Kidney epithelial cell (primary cell): Measurements from ENCODE around the gene KRT71. TPM values are rescaled to one million over a fixed set of nuclear protein-coding genes. Genes with fewer than 3 reads are reported as not detected.
"Not testable (repeated sequence)": the region's sequence is repeated elsewhere in the genome, so short reads cannot be mapped to it uniquely, and the experiment has no call there.

Experiments
- DNase-seq: peaks from one replicate; pipeline ENCODE4 v3.0.0-alpha.2; 2010; ENCODE audit warnings: low read depth
- H3K27me3 ChIP-seq: 2 replicates; pipeline ENCODE4 v1.6.0; 2011; ENCODE audit warnings: low read length; ENCODE audit not compliant: control insufficient read depth, insufficient read depth
- H3K36me3 ChIP-seq: 2 replicates; pipeline ENCODE4 v1.5.1; 2011; ENCODE audit warnings: low read length; ENCODE audit not compliant: control insufficient read depth, insufficient read depth
- H3K4me3 ChIP-seq: 2 replicates; pipeline ENCODE4 v1.5.1; 2011; ENCODE audit warnings: low read depth, mild to moderate bottlenecking, control low read depth, low read length
- CTCF ChIP-seq: IDR thresholded peaks from 2 replicates; pipeline ENCODE4 v1.5.1; 2011; ENCODE audit warnings: mild to moderate bottlenecking, moderate library complexity, low read length, control low read depth, inconsistent platforms; ENCODE audit not compliant: insufficient read depth, poor library complexity, severe bottlenecking
- total RNA-seq: library from RNA; depleted of rRNA; stranded (reverse); fragments of >200 nt; gene quantifications from 2 replicates; pipeline ENCODE4 v1.2.3, GENCODE V29; 2015

Gene KRT71
- total RNA-seq, 1 donor from 2014 or later, result not detected

DNA sequence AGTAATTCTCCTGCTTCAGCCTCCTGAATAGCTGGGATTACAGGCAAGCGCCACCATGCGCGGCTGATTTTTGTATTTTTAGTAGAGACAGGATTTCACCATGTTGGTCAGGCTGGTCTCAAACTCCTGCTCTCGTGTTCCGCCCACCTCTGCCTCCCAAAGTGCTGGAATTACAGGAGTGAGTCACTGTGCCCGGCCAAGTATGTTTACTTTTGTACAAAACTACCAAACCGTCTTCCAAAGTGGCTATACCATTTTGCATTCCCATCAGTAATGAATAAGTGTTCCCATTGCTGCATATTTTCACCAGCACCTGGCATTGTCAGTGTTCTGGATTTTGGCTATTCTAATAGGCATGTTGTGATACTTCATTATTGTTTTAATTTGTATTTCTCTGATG is 51.5 kb downstream of the KRT71 start:
- H3K4me3 ChIP-seq, result no peak overlapping the region
- TF ChIP-seq CTCF, result no peak
- H3K27me3 ChIP-seq, result no peaks in the 10 kb centered on the region
- DNase-seq, result no peak
- H3K36me3 ChIP-seq, result no peaks in the 10 kb centered on the region

DNA sequence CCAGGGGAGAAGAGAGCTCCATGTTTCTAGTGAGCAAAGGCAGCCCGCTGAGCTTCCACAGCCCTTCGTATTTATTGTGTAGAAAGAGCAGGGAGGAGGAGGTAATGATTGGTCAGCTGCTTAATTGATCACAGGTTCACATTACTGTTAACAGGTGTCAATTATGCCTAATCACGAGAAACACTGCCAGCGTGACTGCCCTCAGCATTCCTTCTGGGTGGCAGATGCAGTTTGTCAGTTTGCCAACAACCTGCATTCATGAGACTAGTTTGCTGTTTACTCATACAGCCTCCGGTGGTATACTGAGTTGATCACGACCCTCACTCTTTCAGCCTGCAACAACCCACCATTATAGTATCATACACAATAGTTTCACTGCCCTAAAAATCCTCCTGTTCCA is 52.4 kb downstream of the KRT71 start:
- not testable (repeated sequence) for DNase-seq, H3K36me3 ChIP-seq

DNA sequence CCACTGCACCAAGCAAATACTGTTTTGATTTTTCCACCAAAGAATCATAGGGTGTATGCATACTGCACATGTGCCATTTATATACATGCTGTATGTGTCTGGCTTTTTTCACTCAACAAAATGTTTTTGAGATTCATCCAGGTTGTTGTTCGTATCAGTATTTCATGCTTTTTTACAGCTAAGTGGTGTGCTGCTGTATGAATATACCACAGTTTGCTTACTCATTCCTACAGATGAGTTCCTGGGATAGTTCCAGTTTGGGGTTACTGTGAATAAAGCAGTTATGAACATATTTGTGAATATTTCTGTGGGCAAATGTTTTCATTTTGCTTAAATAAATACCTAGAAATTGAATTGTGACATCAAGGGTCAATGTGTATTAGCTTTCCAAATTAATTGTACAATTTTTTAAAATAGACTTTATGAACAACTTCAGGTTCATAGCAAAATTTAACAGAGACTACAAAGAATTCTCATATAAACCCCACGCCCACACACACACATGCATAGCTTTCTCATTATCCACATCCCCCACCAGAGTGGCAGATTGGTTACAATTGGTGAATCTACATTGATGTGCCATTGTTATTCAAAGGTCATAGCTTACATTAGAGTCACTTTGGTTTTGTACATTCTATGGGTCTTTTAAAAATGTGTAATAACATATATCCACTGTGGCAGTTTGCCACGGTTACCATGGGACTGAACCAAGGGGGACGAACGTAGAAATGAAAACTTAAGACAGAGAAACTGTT is 53.0 kb downstream of the KRT71 start:
- Histone ChIP-seq H3K27me3 (no peaks in the 10 kb centered on the region), H3K36me3 (no peaks in the 10 kb centered on the region), H3K4me3 (no peak overlapping the region)
- no peak for DNase-seq
- no peak for TF ChIP-seq CTCF

More for the DNA sequence above, 52.4 kb downstream of the KRT71 start:
- not testable (repeated sequence) for H3K27me3 ChIP-seq, H3K4me3 ChIP-seq

- H3K27me3 ChIP-seq, result no peaks in the 10 kb centered on the region
- no peak for DNase-seq
- H3K4me3 ChIP-seq, result no peak overlapping the region
- no peak for TF ChIP-seq CTCF
- H3K36me3 ChIP-seq, result no peaks in the 10 kb centered on the region
Measured at GRCh38 chr12:52498946-52499345, 54.0 kb downstream of the KRT71 start.

DNA sequence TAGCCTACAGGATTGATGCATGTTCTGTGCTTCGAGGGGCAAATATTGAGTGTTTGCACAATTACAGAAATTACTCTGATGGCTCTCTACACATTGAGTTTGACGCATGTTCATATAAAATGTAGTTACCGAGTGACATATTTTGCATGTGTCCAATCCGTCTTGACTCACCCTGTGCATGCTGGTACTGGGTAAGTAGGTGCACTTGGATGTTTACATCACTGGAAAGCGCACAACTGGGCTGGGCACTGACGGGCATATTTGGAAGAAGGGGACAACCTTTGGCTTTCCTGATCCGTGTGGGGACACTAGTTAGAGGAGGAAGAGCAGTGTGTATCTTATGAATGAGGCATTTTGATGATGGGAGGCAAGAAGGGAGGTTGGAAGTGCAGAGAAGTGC is 55.0 kb downstream of the KRT71 start:
- Histone ChIP-seq H3K36me3 (no peaks in the 10 kb centered on the region), H3K27me3 (no peaks in the 10 kb centered on the region), H3K4me3 (no peak overlapping the region)
- TF ChIP-seq CTCF, result no peak
- DNase-seq, result no peak

DNA sequence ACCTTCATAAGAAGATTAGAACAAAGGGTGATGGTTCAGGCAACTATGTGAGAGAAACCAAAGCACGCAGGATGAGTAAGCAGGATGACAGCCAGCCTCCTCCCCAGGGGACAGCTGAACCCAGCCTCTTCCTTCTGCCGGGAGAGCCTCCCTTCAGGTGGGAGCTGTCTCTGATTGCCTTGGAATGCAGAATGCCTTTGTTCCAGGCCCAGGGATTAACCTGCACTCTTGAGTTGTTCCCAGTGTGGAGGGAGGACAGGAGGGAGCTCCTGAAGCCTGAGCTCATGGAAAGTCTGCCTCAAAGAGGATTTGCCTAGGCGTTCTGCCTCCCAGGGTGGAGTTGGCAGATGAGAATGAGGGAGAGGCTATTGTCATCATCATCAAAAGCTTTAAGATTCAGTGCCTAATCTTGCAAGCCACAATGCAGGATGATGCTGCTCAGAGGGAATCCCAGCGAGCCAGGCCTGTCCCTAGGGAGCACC is 56.3 kb downstream of the KRT71 start:
- TF ChIP-seq CTCF, result no peak
- no peaks in the 10 kb centered on the region for H3K36me3 ChIP-seq
- H3K27me3 ChIP-seq, result no peaks in the 10 kb centered on the region
- no peak overlapping the region for H3K4me3 ChIP-seq
- no peak for DNase-seq
